Measurements from ENCODE around the gene PDCL2. TPM values are rescaled to one million over a fixed set of nuclear protein-coding genes. Genes with fewer than 3 reads are reported as not detected.

The PDCL2 gene
- polyA plus RNA-seq, 1 donor from 2014 or later, result not detected

- Histone ChIP-seq H3K9me3 (ENCODE audit: low read length) (no peaks in the 10 kb centered on the region), H3K79me2 (replicated peaks; ENCODE audit: insufficient read depth, low read length) (peaks cover 6% of the 10 kb centered on the region)
These were observed 82.8 kb downstream of the PDCL2 start for GRCh38 chr4:55509266-55509665.

GRCh38 chr4:55507612-55508011 lies 84.4 kb downstream of the PDCL2 start:
- Histone ChIP-seq H3K36me3 (ENCODE audit: insufficient read depth, low read length) (no peaks in the 10 kb centered on the region), H3K9ac (ENCODE audit: low read length) (no peak overlapping the region), H3K9me3 (ENCODE audit: low read length) (no peaks in the 10 kb centered on the region), H2AFZ (ENCODE audit: low read depth, low read length) (no peak overlapping the region), H3K4me2 (ENCODE audit: low read length) (no peak overlapping the region), H3K27ac (ENCODE audit: low read length) (no peak overlapping the region), H3K9me2 (ENCODE audit: insufficient read depth, low read length) (no peaks in the 10 kb centered on the region), H4K20me1 (ENCODE audit: insufficient read depth) (no peaks in the 10 kb centered on the region), H3F3A (ENCODE audit: insufficient read depth, low read length, poor library complexity, severe bottlenecking) (no peaks in the 10 kb centered on the region), H3K27me3 (ENCODE audit: insufficient read depth, low read depth, low read length) (no peaks in the 10 kb centered on the region), H3K79me2 (replicated peaks; ENCODE audit: insufficient read depth, low read length) (peaks cover 6% of the 10 kb centered on the region), H3K4me3 (ENCODE audit: low read length) (no peak overlapping the region)
- TF ChIP-seq MXI1 (conservative IDR thresholded peaks at IDR 0.05; ENCODE audit: poor library complexity, severe bottlenecking) (no peak), POLR2AphosphoS5 (IDR thresholded peaks at IDR 0.05) (no peak), RAD21 (conservative IDR thresholded peaks at IDR 0.05) (no peak)

More at GRCh38 chr4:55509266-55509665, 82.8 kb downstream of the PDCL2 start:
- no peaks in the 10 kb centered on the region for H3K36me3 ChIP-seq (ENCODE audit: insufficient read depth, low read length)
- H3K4me3 ChIP-seq (ENCODE audit: low read length), result no peak overlapping the region
- no peaks in the 10 kb centered on the region for H3F3A ChIP-seq (ENCODE audit: insufficient read depth, low read length, poor library complexity, severe bottlenecking)
- no peak overlapping the region for H3K9ac ChIP-seq (ENCODE audit: low read length)
- no peak overlapping the region for H2AFZ ChIP-seq (ENCODE audit: low read depth, low read length)
- H3K9me2 ChIP-seq (ENCODE audit: insufficient read depth, low read length), result no peaks in the 10 kb centered on the region
- no peaks in the 10 kb centered on the region for H4K20me1 ChIP-seq (ENCODE audit: insufficient read depth)
- no peaks in the 10 kb centered on the region for H3K27me3 ChIP-seq (ENCODE audit: insufficient read depth, low read depth, low read length)
- no peak overlapping the region for H3K27ac ChIP-seq (ENCODE audit: low read length)
- H3K4me2 ChIP-seq (ENCODE audit: low read length), result no peak overlapping the region
- TF ChIP-seq RAD21 (conservative IDR thresholded peaks at IDR 0.05), result no peak
- TF ChIP-seq SMC3 (conservative IDR thresholded peaks at IDR 0.05; ENCODE audit: poor library complexity), result no peak
- TF ChIP-seq CTCF (IDR thresholded peaks at IDR 0.05; ENCODE audit: poor library complexity, severe bottlenecking), result no peak
- TF ChIP-seq MXI1 (conservative IDR thresholded peaks at IDR 0.05; ENCODE audit: poor library complexity, severe bottlenecking), result no peak
- TF ChIP-seq REST (IDR thresholded peaks at IDR 0.05; ENCODE audit: borderline replicate concordance), result no peak
- TF ChIP-seq EP300 (conservative IDR thresholded peaks at IDR 0.05; ENCODE audit: poor library complexity, severe bottlenecking), result no peak
- no peak for TF ChIP-seq TAF1 (IDR thresholded peaks at IDR 0.05; ENCODE audit: low read depth)
- TF ChIP-seq EZH2 (IDR thresholded peaks at IDR 0.05; ENCODE audit: borderline replicate concordance, insufficient read depth, low read length, poor library complexity, severe bottlenecking), result no peak
- no peak for TF ChIP-seq POLR2AphosphoS5 (IDR thresholded peaks at IDR 0.05)

Other genes starting within 250 kb of the PDCL2 start
- 6.2 and 13.9 TPM in 2 replicates for gene SRD5A3, start 246.0 kb downstream of the PDCL2 start, polyA plus RNA-seq
- 99.0 and 102 TPM in 2 replicates for gene TMEM165, start 196.3 kb downstream of the PDCL2 start, polyA plus RNA-seq
- gene CLOCK, start 45.3 kb downstream of the PDCL2 start, polyA plus RNA-seq, result 8.7 and 13.0 TPM in 2 replicates
- 47.2 and 55.7 TPM in 2 replicates for gene NMU, start 44.1 kb upstream of the PDCL2 start, polyA plus RNA-seq
- not detected in 2 replicates for gene EXOC1L, start 227.5 kb upstream of the PDCL2 start, polyA plus RNA-seq

All from neural cell (in vitro differentiated cells).